Measurements from ENCODE around the gene ALPP.
"Not testable (repeated sequence)": the region's sequence is repeated elsewhere in the genome, so short reads cannot be mapped to it uniquely, and the experiment has no call there.

The ALPP gene

DNA sequence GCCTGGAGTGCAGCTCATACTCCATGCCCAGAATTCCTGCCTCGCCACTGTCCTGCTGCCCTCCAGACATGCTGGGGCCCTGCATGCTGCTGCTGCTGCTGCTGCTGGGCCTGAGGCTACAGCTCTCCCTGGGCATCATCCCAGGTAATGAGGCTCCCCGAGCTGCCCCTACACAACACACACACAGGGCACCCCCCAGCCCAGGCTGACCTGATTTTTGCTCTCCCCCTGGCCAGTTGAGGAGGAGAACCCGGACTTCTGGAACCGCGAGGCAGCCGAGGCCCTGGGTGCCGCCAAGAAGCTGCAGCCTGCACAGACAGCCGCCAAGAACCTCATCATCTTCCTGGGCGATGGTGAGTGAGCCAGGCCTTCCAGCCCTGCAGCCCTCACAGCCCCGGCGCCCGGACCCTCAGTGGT, at the start of gene ALPP:
TSS of gene ALPP (plus strand) at position 17 of the 417 bp plus-strand sequence. CDS start at position 69, 52 bp downstream.
- DNase-seq (ENCODE audit: low spot score): not testable (repeated sequence)

DNA sequence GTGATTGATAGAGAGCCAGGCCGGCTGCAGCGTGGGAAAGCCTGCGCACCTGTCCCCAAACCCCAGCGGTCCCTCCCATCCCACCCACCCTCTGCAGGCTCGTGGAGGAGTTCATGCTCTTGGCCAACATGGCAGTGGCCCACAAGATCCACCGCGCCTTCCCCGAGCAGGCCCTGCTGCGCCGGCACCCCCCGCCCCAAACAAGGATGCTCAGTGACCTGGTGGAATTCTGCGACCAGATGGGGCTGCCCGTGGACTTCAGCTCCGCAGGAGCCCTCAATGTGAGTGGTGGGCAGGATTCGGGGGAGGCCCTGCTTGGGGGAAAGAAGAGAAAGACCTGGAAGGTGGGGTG, 48.9 kb upstream of the ALPP start:
- DNase-seq (ENCODE audit: low spot score): no peak

DNA sequence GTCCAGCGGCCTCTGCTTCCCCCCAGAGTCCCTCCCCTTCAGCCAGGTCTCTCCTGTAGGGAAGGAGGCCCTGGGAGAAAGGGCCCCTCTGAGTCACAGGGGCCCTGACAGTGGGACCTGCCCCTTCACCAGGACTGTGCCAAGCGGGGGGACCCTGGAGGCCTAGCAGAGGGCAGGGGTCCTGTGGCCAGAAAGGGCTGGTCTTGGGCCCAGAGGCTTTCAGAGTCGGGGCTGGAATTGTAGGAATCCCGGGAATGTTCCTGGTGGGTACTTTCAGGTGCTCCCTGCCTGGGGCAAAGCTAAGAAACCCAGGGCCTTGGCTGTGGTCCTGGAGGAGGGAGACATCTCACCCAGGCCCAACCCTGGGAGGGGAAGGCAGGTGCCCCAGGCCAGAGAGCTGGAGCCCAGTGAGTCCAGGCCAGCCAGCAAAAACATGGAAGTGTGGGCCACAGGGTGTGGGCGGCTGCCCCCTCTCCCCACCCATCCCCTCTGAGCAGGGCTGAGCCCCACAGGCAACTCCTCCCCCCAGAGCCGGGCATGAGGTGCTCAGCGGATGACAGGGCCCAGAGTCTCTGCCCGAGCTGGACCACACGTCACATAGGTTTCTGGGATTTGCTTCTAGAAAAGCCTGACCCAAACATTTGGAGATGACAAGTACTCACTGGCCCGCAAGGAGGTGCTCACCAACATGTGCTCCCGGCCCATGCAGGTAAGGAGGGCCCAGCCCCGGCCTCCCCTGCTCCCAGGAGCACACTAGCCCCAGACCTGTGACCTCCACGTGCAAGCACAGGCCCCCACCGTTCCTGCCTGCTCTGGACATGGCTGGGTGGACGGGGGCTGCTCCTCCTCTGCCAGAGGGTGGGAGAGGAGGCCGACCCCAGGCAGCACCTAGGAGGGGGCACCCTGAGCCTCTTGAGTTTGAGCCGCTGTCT, 48.2 kb upstream of the ALPP start:
- no peak for DNase-seq (ENCODE audit: low spot score)

DNA sequence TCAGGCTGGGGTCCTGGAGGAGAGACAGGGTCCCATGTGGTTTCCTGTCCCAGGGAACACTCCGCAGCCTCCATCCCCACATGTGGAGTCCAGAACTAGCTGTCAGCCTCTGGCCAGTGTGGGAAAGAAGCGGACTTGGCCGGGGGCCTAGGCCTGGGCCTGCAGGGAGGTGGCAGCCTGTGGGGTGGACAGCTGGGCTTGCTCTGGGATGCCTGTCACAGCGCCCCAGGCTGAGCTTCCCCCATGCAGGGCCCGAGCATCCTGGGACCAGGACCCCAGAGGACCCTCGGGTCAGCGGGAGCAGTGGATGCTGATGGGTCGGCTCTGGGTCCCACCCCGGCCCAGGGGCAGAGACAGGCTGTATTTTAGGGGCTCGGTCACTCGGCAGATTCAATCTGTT, 47.5 kb upstream of the ALPP start:
- not testable (repeated sequence) for DNase-seq (ENCODE audit: low spot score)

DNA sequence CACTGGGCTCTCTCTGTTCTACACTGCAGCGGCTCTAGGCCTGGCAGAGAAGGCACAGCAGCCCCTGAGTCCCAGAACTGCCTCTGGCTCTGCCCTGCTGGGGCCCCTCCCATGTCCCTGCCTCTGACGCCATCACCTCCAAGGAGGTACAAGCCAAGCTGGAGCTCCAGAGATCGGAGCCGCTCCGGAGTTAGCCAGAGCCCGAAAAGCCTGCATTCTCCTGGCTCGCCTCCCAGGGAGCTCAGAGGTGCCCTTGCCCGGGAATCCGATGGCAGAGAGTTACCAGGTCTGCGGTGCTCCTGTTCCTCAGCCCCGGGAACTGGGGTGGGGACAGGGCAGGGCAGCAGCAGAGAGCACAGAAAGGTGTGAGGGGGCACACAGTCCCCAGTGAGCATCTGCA, 46.9 kb upstream of the ALPP start:
- not testable (repeated sequence) for DNase-seq (ENCODE audit: low spot score)

DNA sequence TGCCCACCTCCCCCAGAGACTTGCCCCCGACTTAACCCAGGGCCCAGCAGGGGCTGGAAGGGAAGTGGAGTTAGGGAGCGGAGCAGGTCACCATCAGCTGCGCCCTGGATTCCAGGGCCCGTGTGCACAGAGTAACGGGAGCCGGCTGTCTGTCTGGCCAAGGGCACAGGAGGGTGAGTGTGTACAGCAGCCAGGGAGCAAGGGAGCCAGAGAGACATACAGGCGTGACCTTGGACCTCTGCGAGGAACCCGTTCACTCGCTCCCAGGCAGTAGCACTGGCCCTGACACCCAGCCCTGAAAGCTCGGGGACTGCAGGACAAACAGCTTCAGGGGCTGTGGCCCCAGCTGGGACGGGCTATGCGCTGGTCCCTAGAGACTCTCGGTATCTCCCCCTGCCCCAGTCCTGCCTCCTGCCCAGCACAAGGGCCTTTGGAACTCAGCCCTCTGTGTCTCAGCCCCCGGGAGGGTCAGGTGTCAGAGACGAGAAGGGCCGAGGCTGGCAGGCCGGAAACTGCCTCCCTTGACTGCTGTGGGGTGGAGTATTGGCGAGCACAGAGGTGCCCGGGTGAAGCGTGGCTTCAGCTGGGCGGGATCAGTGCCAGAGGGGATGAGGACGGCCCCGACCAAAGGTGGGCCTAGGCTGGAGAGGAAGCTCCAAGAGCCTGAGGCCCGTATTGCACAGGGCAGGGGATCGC, 46.2 kb upstream of the ALPP start:
- not testable (repeated sequence) for DNase-seq (ENCODE audit: low spot score)

DNA sequence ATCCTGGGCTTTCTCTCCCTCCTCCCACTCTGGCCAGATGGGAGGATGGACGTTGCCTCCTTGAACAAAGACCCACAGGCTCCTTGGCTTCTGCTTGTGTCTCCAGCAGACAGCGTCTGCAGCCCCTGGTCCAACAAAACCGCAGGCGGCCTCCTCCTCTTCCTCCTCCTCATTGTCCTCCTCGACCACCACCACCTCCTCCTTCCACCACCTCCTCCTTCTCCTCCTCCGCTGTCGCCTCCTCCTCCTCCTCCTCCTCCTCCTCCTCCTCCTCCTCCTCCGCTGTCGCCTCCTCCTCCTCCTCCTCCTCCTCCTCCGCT, 45.7 kb upstream of the ALPP start:
- no peak for DNase-seq (ENCODE audit: low spot score)

DNA sequence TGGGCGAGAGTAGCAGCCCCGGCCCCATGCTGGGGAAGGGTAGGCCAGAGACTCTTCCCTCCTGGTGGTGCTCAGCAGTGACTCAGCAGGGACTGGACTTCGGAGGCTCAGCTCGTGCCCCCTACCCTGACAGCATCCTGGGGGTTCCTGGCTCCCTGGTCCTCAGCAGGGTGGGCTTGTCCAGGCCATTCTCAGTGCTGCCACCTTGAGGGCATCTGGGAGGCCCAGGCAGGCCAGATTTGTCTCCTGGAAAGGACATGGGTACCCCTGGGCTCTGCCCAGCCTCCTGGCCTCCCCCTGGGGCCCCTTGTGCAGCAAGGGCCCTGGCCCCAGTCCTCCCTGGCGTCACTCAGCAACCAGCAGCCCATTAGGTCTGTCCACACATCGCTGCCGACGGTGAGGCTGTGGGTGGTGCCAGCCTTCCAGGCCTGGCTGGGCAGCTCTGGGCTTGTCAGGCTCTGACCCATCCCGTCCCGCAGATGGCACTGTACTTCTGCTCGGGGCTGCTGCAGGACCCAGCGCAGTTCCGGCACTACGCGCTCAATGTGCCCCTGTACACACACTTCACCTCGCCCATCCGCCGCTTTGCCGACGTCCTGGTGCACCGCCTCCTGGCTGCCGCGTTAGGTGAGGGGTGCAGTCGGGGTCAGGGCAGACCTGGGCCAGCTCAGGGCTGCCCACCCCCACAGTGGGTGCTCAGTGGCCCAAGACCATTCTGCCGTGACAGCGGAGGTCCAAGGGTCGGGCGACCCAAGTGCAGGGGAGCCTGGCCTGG, 45.0 kb upstream of the ALPP start:
- no peak for DNase-seq (ENCODE audit: low spot score)

DNA sequence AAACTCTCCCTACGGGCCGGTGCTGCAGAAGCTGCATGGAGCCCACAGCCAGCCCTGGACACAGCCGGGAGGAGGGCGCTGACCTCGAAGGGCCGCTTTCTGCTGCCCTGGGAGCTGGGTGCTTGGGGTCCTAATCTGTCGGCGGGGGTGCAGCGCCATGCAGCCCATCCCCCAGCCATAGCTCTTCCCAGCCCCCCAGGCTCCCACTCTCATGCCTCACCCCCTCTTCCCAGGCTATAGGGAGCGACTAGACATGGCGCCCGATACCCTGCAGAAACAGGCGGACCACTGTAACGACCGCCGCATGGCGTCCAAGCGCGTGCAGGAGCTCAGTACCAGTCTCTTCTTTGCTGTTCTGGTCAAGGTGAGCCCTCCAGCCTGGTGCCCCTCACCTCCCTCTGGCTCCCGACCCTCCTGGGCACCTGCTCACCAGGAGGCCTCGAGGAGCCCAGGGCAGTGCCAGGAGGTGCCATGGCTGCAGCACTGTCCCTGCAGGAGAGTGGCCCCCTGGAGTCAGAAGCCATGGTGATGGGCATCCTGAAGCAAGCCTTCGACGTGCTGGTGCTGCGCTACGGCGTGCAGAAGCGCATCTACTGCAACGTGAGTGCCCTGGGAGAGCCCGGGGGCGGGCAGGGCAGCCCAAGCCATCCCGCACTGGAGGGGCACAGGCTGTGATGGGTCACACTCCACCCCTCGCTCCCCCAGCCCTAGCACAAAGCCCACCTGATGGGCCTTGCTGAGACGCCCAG, 44.2 kb upstream of the ALPP start:
- DNase-seq (ENCODE audit: low spot score): not testable (repeated sequence)

DNA sequence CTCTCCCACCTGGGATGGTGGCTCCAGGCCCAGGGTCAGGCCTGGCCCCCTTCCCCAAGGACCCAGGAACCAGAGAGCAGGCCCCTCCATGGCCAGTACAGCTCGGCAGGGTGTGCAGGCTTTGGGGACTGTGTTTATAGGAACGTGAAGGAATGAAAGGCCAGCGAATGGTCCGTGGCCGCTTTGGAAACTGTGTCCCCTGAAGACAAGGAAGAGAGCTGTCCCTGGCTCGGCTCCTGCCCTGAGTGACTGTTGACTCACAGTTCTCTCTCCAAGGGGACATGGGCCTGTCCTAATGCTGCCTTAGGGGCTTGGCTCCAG, 43.7 kb upstream of the ALPP start:
- not testable (repeated sequence) for DNase-seq (ENCODE audit: low spot score)

DNA sequence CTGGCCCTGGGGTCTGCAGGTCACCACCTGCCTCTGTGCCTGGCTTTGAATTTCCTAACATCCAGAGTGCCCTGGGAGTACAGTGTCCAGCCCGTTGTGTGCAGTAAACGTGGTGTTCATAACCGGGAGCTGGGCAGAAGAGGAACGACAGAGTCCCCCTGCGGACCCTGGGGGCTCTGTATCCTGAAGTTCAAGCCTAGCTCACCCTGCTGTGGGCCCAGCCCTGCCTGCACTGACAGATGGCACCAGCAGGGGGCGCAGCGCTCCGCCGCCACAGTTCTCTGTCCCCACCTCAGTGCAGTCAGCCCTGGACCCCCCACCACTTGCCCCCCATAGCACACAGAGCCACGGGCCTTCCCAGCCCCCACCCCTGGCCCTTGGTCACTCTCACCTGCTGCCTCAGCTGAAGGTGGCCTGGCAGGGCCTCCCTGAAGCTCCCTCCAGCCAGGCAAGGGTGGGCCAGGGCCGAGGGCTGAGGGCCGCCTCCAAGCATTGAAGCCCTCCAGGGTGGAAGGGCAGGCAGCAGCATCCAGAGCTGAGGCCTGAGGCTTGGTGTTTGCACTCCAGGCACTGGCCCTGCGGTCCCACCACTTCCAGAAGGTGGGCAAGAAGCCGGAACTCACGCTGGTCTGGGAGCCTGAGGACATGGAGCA, 43.2 kb upstream of the ALPP start:
- not testable (repeated sequence) for DNase-seq (ENCODE audit: low spot score)

DNA sequence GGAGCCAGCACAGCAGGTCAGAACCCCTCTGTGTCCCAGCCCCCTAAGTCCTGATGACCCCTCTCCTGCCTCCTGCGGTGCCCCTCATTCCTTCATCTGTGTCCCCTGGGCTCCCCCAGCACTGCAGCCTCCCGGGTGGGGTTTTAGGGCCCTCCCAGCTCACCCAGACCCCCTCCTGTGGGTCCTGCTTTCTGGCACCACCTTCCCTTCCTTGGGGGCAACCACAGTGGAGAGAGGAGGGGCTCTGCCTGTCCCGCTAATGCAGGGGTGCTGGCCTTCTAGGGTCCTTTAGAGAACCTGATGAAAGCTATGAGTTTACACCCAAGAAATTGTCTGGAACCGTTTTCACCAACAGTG, 42.7 kb upstream of the ALPP start:
- no peak for DNase-seq (ENCODE audit: low spot score)

DNA sequence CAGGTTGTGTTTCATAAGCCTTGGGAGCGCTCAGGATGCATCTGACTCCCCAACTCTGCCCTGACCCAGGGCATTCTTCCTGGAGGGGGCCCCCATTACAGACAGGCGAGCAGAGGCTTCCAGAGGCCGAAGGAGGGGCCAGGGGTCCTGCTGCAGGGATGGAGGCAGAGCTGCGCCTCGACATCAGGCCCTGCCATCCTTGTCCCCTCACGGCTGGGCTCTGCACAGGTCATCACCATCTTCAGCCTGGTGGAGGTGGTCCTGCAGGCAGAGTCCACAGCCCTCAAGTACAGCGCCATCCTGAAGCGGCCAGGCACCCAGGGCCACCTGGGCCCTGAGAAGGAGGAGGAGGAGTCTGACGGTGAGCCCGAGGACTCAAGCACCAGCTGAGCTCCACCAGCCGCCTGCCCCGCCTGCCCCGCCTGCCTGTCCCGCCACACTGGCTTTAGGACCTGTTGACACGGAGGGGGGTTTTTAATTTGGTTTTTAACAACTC, 42.3 kb upstream of the ALPP start:
- DNase-seq (ENCODE audit: low spot score): no peak

DNA sequence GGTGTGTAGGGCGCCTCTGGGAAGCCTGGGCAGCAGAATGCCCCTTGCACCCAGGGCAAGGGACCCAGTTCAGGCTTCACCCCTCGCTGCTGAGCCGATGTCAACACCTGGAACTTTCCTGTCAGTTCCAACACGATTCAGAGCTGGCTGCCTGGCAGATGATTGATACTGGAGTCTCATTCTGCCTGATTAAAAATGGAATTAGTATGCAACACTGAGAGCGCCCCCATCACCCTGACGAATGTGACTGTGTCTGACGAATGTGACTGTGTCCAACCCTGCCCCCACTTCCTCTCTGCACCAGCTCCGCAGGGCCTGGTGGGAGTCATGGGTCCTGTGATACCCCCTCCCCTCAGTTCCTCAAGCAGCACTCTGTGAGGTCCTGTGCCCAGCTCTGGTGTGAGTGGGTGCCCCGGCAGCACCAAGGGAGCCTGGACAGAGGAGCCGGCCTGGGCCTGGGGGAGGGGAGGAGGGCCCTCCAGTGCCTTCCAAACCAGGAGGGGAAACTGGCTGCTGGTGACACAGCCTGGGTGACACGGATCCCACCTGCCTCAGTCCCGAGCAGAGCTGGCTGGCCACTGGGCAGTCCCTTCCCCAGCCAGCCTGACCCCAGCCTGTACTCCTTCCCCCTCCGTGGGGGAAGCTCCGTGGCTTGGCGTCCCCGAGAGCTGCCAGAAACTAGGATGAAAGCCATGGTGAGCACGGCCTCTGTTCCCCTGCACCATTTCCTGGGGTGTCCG, 41.4 kb upstream of the ALPP start:
- no peak for DNase-seq (ENCODE audit: low spot score)

DNA sequence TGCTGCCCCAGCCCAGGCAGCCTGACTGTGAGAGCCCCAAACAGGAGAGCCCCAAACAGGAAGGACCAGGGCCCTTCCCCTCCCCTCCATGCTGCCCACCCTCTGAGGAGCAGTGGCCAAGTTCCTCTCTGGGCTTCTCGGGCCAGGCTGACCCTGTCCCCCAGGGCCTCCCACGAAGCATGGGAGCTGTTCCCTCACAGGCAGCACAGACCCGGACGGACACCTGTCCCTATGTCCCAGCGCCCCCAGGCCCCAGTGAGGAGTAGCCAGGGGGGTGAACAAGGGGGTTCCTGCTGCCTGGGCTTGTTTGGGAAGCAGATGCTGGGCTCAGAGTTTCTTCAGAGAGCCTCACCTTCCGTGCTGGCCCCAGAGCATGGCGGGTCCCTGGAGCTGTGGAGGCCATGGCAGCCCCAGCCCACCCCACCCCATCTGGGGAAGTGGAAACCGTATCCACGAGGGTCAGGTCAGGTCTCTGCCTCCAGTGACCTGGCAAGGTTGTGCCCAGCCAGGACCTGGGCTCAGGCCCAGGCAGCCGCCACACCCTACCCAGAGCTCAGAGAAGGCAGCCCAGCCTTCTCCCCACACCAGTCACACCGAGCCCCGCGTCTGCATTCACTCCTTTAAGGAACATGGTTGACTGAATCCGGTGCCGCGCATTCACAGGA, 40.3 kb upstream of the ALPP start:
- DNase-seq (ENCODE audit: low spot score): not testable (repeated sequence)

DNA sequence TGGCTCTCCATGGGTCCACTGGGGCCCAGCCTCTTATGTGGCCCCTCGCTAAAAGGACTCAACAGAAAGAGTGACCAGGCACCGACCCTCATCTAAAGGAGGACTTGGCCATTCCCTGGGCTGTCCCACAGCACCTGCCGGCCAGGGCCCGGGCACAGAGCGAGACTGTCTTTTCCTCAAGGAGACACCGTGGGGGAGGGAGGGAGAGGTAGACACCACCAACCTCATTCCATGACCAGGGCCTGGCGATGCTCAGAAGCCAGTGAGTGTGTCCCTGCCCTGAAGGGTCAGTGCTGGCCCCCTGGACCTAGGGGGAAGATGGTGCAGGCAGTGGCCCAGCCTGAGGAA, 39.8 kb upstream of the ALPP start:
- DNase-seq (ENCODE audit: low spot score): no peak

DNA sequence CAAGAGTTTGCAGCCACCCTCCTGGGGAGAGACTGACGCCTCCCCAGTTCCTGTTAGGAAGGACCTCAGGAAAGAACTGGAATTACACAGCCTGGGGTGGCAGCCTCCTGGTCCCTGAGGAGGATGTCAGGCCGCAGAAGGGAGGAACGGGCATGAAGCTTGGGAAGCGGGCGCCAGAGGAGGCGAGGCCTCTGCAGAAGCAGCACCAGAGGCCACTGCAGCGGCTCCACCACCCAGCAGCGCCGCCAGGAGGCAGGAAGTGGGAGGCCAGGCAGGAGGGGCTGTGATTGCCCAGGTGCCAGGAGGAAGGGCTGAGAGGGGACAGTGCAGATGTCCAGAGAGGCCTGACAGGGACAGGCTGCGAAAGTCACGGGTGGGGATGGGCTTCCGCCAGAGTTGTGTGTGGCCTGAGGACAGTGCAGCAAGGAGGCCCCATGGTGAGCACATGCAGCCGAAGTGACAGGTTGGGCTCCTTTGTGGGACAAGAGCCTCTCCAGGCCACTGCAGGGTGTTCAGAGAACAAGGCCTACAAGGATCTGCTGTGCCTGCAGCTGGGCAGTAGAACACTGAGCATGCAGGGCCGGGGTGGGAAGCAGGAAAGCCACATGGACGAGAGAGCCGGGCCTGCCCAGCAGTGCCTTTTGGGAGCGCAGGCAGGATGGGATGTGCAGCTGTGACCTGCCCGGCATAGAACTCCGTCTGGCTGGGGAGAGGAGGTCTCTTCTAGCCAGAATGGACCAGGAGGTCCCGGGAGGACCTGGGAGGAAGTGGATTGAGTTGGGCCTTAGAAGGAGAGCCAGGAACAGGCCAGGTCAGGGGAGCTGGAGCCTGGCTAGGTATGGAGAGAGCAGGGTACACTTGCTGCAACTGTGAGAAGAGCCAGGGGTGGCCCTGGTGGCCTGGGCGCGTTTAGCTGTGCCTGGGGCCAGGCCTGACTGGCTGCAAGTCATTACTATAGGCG, 39.1 kb upstream of the ALPP start:
- DNase-seq (ENCODE audit: low spot score): no peak

DNA sequence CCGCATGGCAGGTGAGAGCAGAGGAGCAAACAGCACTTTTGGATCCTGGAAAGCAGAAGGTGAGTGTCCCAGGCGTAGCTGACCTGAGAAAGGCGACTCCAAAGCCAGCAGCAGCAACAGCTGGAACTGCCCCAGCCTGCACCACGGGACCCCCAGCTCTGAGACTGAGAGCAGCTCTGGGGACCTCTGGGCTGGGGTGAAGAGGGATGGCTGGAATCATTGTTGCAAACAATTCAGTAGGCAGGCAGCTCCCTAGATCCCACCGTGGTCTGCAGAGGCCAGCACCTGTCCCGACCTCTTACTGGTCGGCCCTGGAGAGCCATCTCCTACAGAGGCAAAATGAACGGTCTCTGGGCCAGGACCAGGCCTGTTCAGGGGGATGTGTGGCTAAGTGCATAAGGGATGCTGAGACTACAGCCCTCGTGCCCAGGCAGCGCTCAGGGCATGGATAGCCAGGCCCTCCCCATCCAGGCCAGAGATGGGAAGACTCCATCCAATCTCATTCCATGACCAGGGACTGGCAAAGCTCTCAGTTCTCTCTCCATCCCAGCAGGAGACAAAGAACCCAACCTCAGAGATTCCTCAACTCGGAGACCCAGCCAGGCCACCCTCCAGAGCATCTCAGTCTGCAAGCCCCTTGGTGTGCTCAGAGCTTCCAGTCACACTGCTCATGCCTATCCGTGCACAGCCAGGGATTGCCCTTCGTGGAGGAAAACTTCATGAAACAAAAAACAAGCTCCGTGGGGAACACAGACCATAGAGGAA, 38.2 kb upstream of the ALPP start:
- DNase-seq (ENCODE audit: low spot score): no peak
